HepG2 (cell line): ENCODE results near the gene ATP23. TPM values are rescaled to one million over a fixed set of nuclear protein-coding genes. Genes with fewer than 3 reads are reported as not detected.

Experiments used
- AGO1 ChIP-seq: fragments of 200-400 bp; formaldehyde crosslinking; IDR thresholded peaks from 2 replicates; pipeline ENCODE4 v1.6.1; 2017; ENCODE audit warnings: mild to moderate bottlenecking, low read depth, low read length, moderate library complexity; ENCODE audit not compliant: poor library complexity, severe bottlenecking
- ASH2L ChIP-seq: fragments of 300-600, 200-600 bp; sonication (generic); IDR thresholded peaks from 2 replicates; pipeline ENCODE4 v1.7.0; 2017; ENCODE audit warnings: low read depth, mild to moderate bottlenecking, moderate library complexity, mixed read lengths, low read length; ENCODE audit not compliant: insufficient read length
- BCL6 ChIP-seq: IDR thresholded peaks from 2 replicates; pipeline ENCODE4 v1.6.1; 2016; ENCODE audit warnings: missing genetic modification reagents, missing compliant biosample characterization
- CBX2 ChIP-seq, 2 experiments: fragments of 200-600 bp in 1 of 2; sonication (generic); formaldehyde crosslinking in 1 of 2; IDR thresholded peaks; 2 replicates each; pipeline versions ENCODE4 v1.7.0 to v1.8.1; 2018 to 2022; ENCODE audit warnings: low read depth in 2 of 2, low read length in 1 of 2, mild to moderate bottlenecking in 1 of 2, missing genetic modification reagents in 1 of 2
- MED8 ChIP-seq: sonication (generic); formaldehyde crosslinking; IDR thresholded peaks from 2 replicates; pipeline ENCODE4 v1.8.1; 2023; ENCODE audit warnings: mild to moderate bottlenecking, missing genetic modification reagents; ENCODE audit not compliant: insufficient replicate concordance
- NONO ChIP-seq, 2 experiments: fragments of 450-650 bp in 1 of 2; sonication (generic) in 1 of 2; formaldehyde crosslinking in 1 of 2; IDR thresholded peaks in 1 of 2; conservative IDR thresholded peaks in 1 of 2; 2 replicates each; pipeline versions ENCODE4 v1.6.1 to v1.8.0; 2017 to 2022; ENCODE audit warnings: mild to moderate bottlenecking in 1 of 2, missing genetic modification reagents in 1 of 2, moderate library complexity in 1 of 2
- SIN3B ChIP-seq: fragments of 150-350 bp; IDR thresholded peaks from 2 replicates; pipeline ENCODE4 v1.6.1; 2014; ENCODE audit warnings: low read length
- SSRP1 ChIP-seq: IDR thresholded peaks from 2 replicates; pipeline ENCODE4 v1.6.1; 2016; ENCODE audit warnings: control low read depth
- TBL1XR1 ChIP-seq: fragments of 150-350 bp; IDR thresholded peaks from 2 replicates; pipeline ENCODE4 v1.6.1; 2014; ENCODE audit warnings: borderline replicate concordance, low read length; ENCODE audit not compliant: partially characterized antibody
- ZBTB38 ChIP-seq: sonication (generic); formaldehyde crosslinking; IDR thresholded peaks from 2 replicates; pipeline ENCODE4 v1.5.1; 2020; ENCODE audit warnings: mild to moderate bottlenecking, missing genetic modification reagents
- ZKSCAN8 ChIP-seq: IDR thresholded peaks from 2 replicates; pipeline ENCODE4 v1.6.1; 2016; ENCODE audit warnings: borderline replicate concordance, missing genetic modification reagents, missing compliant biosample characterization
- ZNF30 ChIP-seq: sonication (generic); formaldehyde crosslinking; IDR thresholded peaks from 2 replicates; pipeline ENCODE4 v1.5.0; 2020; ENCODE audit warnings: mild to moderate bottlenecking, missing genetic modification reagents
- ZNF326 ChIP-seq: sonication (generic); formaldehyde crosslinking; IDR thresholded peaks from 2 replicates; pipeline ENCODE4 v1.4.0; 2020; ENCODE audit warnings: missing genetic modification reagents, borderline replicate concordance
- ZNF350 ChIP-seq: sonication (generic); formaldehyde crosslinking; IDR thresholded peaks from 2 replicates; pipeline ENCODE4 v1.4.0; 2020; ENCODE audit warnings: mild to moderate bottlenecking, low read depth, missing genetic modification reagents, borderline replicate concordance
- ZNF414 ChIP-seq: sonication (generic); formaldehyde crosslinking; IDR thresholded peaks from 2 replicates; pipeline ENCODE4 v1.5.0; 2020; ENCODE audit warnings: missing genetic modification reagents
- ZNF513 ChIP-seq: sonication (generic); formaldehyde crosslinking; conservative IDR thresholded peaks from 2 replicates; pipeline ENCODE4 v1.5.0; 2020; ENCODE audit warnings: missing genetic modification reagents
- ZNF737 ChIP-seq: sonication (generic); formaldehyde crosslinking; IDR thresholded peaks from 2 replicates; pipeline ENCODE4 v1.5.0; 2020; ENCODE audit warnings: missing genetic modification reagents, mild to moderate bottlenecking, borderline replicate concordance
- ZNF792 ChIP-seq: IDR thresholded peaks from 2 replicates; pipeline ENCODE4 v1.6.1; 2016
- ZNF839 ChIP-seq: sonication (generic); formaldehyde crosslinking; IDR thresholded peaks from 2 replicates; pipeline ENCODE4 v1.4.0; 2020; ENCODE audit warnings: missing genetic modification reagents, mild to moderate bottlenecking, borderline replicate concordance
- polyA plus RNA-seq, 8 experiments: library from polyadenylated mRNA; depleted of rRNA in 3 of 8; stranded (reverse) in 7 of 8; unstranded in 1 of 8; fragments of >200 nt; fragmentation: Illumina TruSeq in 4 of 8; extraction: Trizol in 4 of 8; gene quantifications; 2 replicates each; pipeline versions ENCODE4 v1.2.1 to v1.2.3, GENCODE V29; 2011 to 2016; ENCODE audit warnings: low read depth in 4 of 8, missing spikeins in 1 of 8, mixed read lengths in 1 of 8; ENCODE audit not compliant: insufficient read depth in 1 of 8
- total RNA-seq, 5 experiments: library from RNA; depleted of rRNA; stranded (reverse); fragments of >200 nt; fragmentation: Illumina TruSeq; extraction: Trizol; gene quantifications; 2 replicates each; pipeline ENCODE4 v1.2.3, GENCODE V29; 2016; ENCODE audit warnings: low read depth in 1 of 5
- TF ChIP-seq, protein P1 (sequence below): sonication (generic); formaldehyde crosslinking; IDR thresholded peaks from 2 replicates; pipeline ENCODE4 v1.4.0; 2020; ENCODE audit warnings: missing genetic modification reagents, low read depth, mild to moderate bottlenecking, borderline replicate concordance

The ATP23 gene
- total and polyA plus RNA-seq, 2 of the 13 experiments (the other 11 are each of a cell fraction or from before 2014, with no cell fraction given): 12.1 to 14.7 TPM

- TF ChIP-seq ZNF513 (CRISPR knock-in tag) (no peak), BCL6 (no peak), SSRP1 (CRISPR knock-in tag) (no peak), ZNF350 (CRISPR knock-in tag) (peak; percentile 23; the same call in 1 of the 2 replicates), ZNF792 (no peak), AGO1 (no peak), ZNF839 (no peak), ZNF30 (CRISPR knock-in tag) (no peak), ZNF737 (CRISPR knock-in tag) (no peak), ZNF326 (no peak), ASH2L (no peak), TBL1XR1 (no peak), SIN3B (no peak), ZKSCAN8 (CRISPR knock-in tag) (0 out of 2 replicates have a peak, but pooled peaks have one; percentile 52), ZNF414 (CRISPR knock-in tag) (no peak), NONO (IDR thresholded peaks at IDR 0.05) (no peak), NONO (CRISPR knock-in tag; conservative IDR thresholded peaks at IDR 0.05) (no peak), ZBTB38 (no peak), MED8 (CRISPR knock-in tag) (no peak), CBX2 (IDR thresholded peaks at IDR 0.05; ENCODE audit: low read depth, low read length) (no peak), CBX2 (CRISPR knock-in tag; IDR thresholded peaks at IDR 0.05; ENCODE audit: low read depth) (no peak)
- TF ChIP-seq, protein P1, sequence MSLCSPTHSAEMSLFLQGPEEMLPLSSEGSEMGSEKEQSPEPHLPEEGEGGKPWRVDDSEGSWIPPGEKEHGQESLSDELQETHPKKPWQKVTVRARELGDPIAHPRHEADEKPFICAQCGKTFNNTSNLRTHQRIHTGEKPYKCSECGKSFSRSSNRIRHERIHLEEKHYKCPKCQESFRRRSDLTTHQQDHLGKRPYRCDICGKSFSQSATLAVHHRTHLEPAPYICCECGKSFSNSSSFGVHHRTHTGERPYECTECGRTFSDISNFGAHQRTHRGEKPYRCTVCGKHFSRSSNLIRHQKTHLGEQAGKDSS (CRISPR knock-in tag): no peak
These were observed 36.2 kb upstream of the ATP23 start (continued) for GRCh38 chr12:57904848-57905811.
